ENCODE data around the gene PITPNB.
A peak's percentile ranks its signal among the peaks of the same experiment; 100 is the strongest.

The PITPNB gene

GRCh38 chr22:27809700-27810608 lies 109.1 kb downstream of the PITPNB start:
- no peaks in the 10 kb centered on the region for H3K9me3 ChIP-seq (ENCODE audit: control insufficient read depth, insufficient read depth, low read length)
- H3K9ac ChIP-seq (ENCODE audit: low read depth, low read length), result no peak overlapping the region
- H3K27me3 ChIP-seq (ENCODE audit: control insufficient read depth, insufficient read depth, low read length), result peaks cover 7% of the 10 kb centered on the region
- H3K4me1 ChIP-seq (ENCODE audit: control insufficient read depth, insufficient read depth, low read length), result peaks cover 8% of the 10 kb centered on the region
- no peak overlapping the region for H3K4me3 ChIP-seq (ENCODE audit: low read depth, low read length)
- H3K27ac ChIP-seq (ENCODE audit: low read depth, low read length), result no peak overlapping the region
- no peaks in the 10 kb centered on the region for H3K36me3 ChIP-seq (ENCODE audit: control insufficient read depth, insufficient read depth, low read length)

- no peak overlapping the region for H3K4me3 ChIP-seq (ENCODE audit: low read depth, low read length)
- H3K27me3 ChIP-seq (ENCODE audit: control insufficient read depth, insufficient read depth, low read length), result peaks cover 12% of the 10 kb centered on the region
- no peak overlapping the region for H3K9ac ChIP-seq (ENCODE audit: low read depth, low read length)
- no peak overlapping the region for H3K27ac ChIP-seq (ENCODE audit: low read depth, low read length)
- H3K9me3 ChIP-seq (ENCODE audit: control insufficient read depth, insufficient read depth, low read length), result no peaks in the 10 kb centered on the region
- no peaks in the 10 kb centered on the region for H3K36me3 ChIP-seq (ENCODE audit: control insufficient read depth, insufficient read depth, low read length)
- peaks cover 12% of the 10 kb centered on the region for H3K4me1 ChIP-seq (ENCODE audit: control insufficient read depth, insufficient read depth, low read length)
Observed at GRCh38 chr22:27809226-27809603, 109.8 kb downstream of the PITPNB start.

GRCh38 chr22:27808451-27809225 lies 110.4 kb downstream of the PITPNB start:
- peaks cover 12% of the 10 kb centered on the region for H3K4me1 ChIP-seq (ENCODE audit: control insufficient read depth, insufficient read depth, low read length)
- no peaks in the 10 kb centered on the region for H3K36me3 ChIP-seq (ENCODE audit: control insufficient read depth, insufficient read depth, low read length)
- no peak overlapping the region for H3K4me3 ChIP-seq (ENCODE audit: low read depth, low read length)
- no peaks in the 10 kb centered on the region for H3K9me3 ChIP-seq (ENCODE audit: control insufficient read depth, insufficient read depth, low read length)
- no peak overlapping the region for H3K27ac ChIP-seq (ENCODE audit: low read depth, low read length)
- H3K27me3 ChIP-seq (ENCODE audit: control insufficient read depth, insufficient read depth, low read length), result peaks cover 17% of the 10 kb centered on the region
- no peak overlapping the region for H3K9ac ChIP-seq (ENCODE audit: low read depth, low read length)

GRCh38 chr22:27805841-27806240 lies 113.2 kb downstream of the PITPNB start:
- Histone ChIP-seq H3K9ac (ENCODE audit: low read depth, low read length) (no peak overlapping the region), H3K27me3 (ENCODE audit: control insufficient read depth, insufficient read depth, low read length) (peaks cover 43% of the 10 kb centered on the region), H3K9me3 (ENCODE audit: control insufficient read depth, insufficient read depth, low read length) (no peaks in the 10 kb centered on the region), H3K36me3 (ENCODE audit: control insufficient read depth, insufficient read depth, low read length) (no peaks in the 10 kb centered on the region), H3K27ac (ENCODE audit: low read depth, low read length) (no peak overlapping the region), H3K4me1 (ENCODE audit: control insufficient read depth, insufficient read depth, low read length) (peaks cover 26% of the 10 kb centered on the region), H3K4me3 (ENCODE audit: low read depth, low read length) (no peak overlapping the region)

GRCh38 chr22:27804470-27805297 lies 114.4 kb downstream of the PITPNB start:
- Histone ChIP-seq H3K27me3 (ENCODE audit: control insufficient read depth, insufficient read depth, low read length) (peaks cover 54% of the 10 kb centered on the region), H3K9ac (ENCODE audit: low read depth, low read length) (no peak overlapping the region), H3K36me3 (ENCODE audit: control insufficient read depth, insufficient read depth, low read length) (no peaks in the 10 kb centered on the region), H3K4me3 (ENCODE audit: low read depth, low read length) (peak overlapping the region; percentile 23; the same call in 1 of the 2 replicates), H3K4me1 (ENCODE audit: control insufficient read depth, insufficient read depth, low read length) (peaks cover 23% of the 10 kb centered on the region), H3K9me3 (ENCODE audit: control insufficient read depth, insufficient read depth, low read length) (no peaks in the 10 kb centered on the region), H3K27ac (ENCODE audit: low read depth, low read length) (no peak overlapping the region)

- peaks cover 23% of the 10 kb centered on the region for H3K4me1 ChIP-seq (ENCODE audit: control insufficient read depth, insufficient read depth, low read length)
- H3K36me3 ChIP-seq (ENCODE audit: control insufficient read depth, insufficient read depth, low read length), result no peaks in the 10 kb centered on the region
- no peak overlapping the region for H3K27ac ChIP-seq (ENCODE audit: low read depth, low read length)
- H3K9me3 ChIP-seq (ENCODE audit: control insufficient read depth, insufficient read depth, low read length), result no peaks in the 10 kb centered on the region
- H3K9ac ChIP-seq (ENCODE audit: low read depth, low read length), result no peak overlapping the region
- no peak overlapping the region for H3K4me3 ChIP-seq (ENCODE audit: low read depth, low read length)
- H3K27me3 ChIP-seq (ENCODE audit: control insufficient read depth, insufficient read depth, low read length), result peaks cover 62% of the 10 kb centered on the region
Observed at GRCh38 chr22:27803841-27804415, 115.1 kb downstream of the PITPNB start.

- peak overlapping the region; percentile 39; the same call in 1 of the 2 replicates for H3K9ac ChIP-seq (ENCODE audit: low read depth, low read length)
- no peaks in the 10 kb centered on the region for H3K9me3 ChIP-seq (ENCODE audit: control insufficient read depth, insufficient read depth, low read length)
- H3K27ac ChIP-seq (ENCODE audit: low read depth, low read length), result no peak overlapping the region
- H3K36me3 ChIP-seq (ENCODE audit: control insufficient read depth, insufficient read depth, low read length), result no peaks in the 10 kb centered on the region
- peaks cover 23% of the 10 kb centered on the region for H3K4me1 ChIP-seq (ENCODE audit: control insufficient read depth, insufficient read depth, low read length)
- H3K27me3 ChIP-seq (ENCODE audit: control insufficient read depth, insufficient read depth, low read length), result peaks cover 71% of the 10 kb centered on the region
- peak overlapping the region; percentile 68 for H3K4me3 ChIP-seq (ENCODE audit: low read depth, low read length)
Observed at GRCh38 chr22:27802346-27803073, 116.5 kb downstream of the PITPNB start.
